Activated naive CD4-positive, alpha-beta T cell treated with anti-CD3 and anti-CD28 coated beads, Interleukin-2, amount 10 ng/mL, durations not matched to agents 7 days and 5 days (primary cell): ENCODE results near the gene TSKU.

ENCODE experiments used
- CTCF ChIA-PET: fragments of 350-600 bp; sonication (Branson Sonifier 250); formaldehyde crosslinking; loops from one replicate; lab custom pipeline; 2021; ENCODE audit warnings: antibody characterized with exemption; lab: Charles Lee
- DNase-seq: peaks from one replicate; pipeline ENCODE4 v3.0.0-alpha.2; 2020
- H3K27ac Mint-ChIP-seq: one replicate; pipeline ENCODE4 v1.8.0; 2021; ENCODE audit warnings: mild to moderate bottlenecking, moderate library complexity, mixed read lengths
- H3K27me3 Mint-ChIP-seq: one replicate; pipeline ENCODE4 v1.8.0; 2021; ENCODE audit warnings: mild to moderate bottlenecking, mixed read lengths
- H3K36me3 Mint-ChIP-seq: one replicate; pipeline ENCODE4 v1.8.0; 2021; ENCODE audit warnings: mixed read lengths
- H3K4me1 Mint-ChIP-seq: one replicate; pipeline ENCODE4 v1.8.0; 2021; ENCODE audit warnings: mixed read lengths
- H3K4me3 Mint-ChIP-seq: one replicate; pipeline ENCODE4 v1.8.0; 2021; ENCODE audit warnings: mild to moderate bottlenecking, moderate library complexity, mixed read lengths
- H3K9me3 Mint-ChIP-seq: one replicate; pipeline ENCODE4 v1.8.0; 2021; ENCODE audit warnings: mixed read lengths

TSKU gene

DNA sequence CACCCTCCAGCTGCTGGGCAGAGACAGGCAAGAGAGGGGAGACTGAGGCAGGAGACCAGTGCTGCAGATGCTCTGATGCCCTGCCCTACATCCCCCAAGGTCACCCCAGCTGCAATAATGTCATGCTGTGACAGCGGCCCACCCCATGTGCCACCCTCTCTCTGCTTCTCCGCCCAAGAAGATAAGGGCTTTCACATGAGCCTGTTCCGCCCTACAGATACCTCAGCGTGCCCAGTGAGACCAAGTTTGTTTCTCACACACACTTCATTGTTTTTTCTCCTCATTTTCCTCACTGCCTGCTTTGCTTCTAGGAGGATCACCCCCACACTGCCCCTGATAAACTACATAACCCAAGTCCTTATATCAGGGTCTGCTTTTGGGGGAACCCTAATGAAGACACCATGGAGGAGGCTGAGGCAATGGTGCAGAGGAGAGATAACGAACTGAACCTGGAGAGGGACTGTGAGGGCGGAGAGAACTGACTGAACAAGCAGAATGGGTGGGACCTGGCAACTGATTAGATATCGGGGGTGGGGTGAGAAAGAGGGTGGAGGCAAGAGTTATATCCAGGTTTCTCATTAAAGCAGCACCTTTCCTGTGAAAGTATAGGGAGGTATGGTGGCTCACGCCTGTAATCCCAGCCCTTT is 37.5 kb upstream of the TSKU start:
- Mint-ChIP-seq H3K4me1 (peaks cover 2% of the 10 kb centered on the region), H3K27me3 (peaks cover 31% of the 10 kb centered on the region), H3K36me3 (no peaks in the 10 kb centered on the region), H3K27ac (no peak overlapping the region), H3K4me3 (no peak overlapping the region), H3K9me3 (no peaks in the 10 kb centered on the region)
- CTCF ChIA-PET: interaction anchor here (0.6 to 1.8 kb wide), 2 partner anchors 54 to 174 kb away, joined by 3 to 7 read pairs; no protein-coding TSS in a partner anchor
- no peak for DNase-seq

DNA sequence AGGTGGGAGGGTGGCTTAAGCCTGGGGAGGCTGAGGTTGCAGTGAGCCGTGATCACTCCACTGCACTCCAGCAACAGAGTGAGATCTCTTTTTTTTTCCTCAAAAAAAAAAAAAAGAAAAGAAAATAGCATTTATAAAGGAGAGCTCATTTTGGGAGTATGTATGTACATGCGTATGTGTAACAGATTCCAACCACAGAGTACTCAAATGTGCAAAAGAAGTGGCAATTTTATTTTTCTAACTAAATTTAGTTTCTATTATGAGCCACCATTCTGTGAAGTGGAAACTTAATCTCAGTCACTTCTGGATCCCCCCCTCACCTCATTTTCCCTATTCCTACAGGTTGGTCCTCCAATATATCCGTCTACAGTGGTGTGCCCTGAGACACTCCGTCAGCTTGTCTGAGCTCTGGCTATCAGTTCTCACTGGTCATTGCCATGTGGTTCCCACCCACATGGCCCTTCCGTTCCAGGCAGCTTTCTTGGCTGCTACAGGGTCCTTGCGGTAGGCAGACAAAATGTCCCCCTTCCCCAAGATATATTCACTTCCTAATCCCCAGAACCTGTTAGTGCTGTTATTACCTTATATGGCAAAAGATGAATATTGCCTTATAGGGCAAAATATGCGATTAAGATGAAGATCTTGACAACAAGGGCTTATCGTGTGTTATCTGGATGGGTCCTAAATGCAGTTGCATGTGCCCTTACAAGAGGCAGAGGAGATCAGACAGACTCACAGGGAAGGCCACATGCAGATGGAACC is 35.8 kb upstream of the TSKU start:
- Mint-ChIP-seq H3K36me3 (no peaks in the 10 kb centered on the region), H3K9me3 (no peaks in the 10 kb centered on the region), H3K27me3 (peaks cover 42% of the 10 kb centered on the region), H3K4me3 (no peak overlapping the region), H3K4me1 (no peaks in the 10 kb centered on the region), H3K27ac (no peak overlapping the region)
- CTCF ChIA-PET: interaction anchor here (1.8 kb wide), 1 partner anchor 52 kb away, joined by 7 read pairs; no protein-coding TSS in a partner anchor
- DNase-seq: no peak

DNA sequence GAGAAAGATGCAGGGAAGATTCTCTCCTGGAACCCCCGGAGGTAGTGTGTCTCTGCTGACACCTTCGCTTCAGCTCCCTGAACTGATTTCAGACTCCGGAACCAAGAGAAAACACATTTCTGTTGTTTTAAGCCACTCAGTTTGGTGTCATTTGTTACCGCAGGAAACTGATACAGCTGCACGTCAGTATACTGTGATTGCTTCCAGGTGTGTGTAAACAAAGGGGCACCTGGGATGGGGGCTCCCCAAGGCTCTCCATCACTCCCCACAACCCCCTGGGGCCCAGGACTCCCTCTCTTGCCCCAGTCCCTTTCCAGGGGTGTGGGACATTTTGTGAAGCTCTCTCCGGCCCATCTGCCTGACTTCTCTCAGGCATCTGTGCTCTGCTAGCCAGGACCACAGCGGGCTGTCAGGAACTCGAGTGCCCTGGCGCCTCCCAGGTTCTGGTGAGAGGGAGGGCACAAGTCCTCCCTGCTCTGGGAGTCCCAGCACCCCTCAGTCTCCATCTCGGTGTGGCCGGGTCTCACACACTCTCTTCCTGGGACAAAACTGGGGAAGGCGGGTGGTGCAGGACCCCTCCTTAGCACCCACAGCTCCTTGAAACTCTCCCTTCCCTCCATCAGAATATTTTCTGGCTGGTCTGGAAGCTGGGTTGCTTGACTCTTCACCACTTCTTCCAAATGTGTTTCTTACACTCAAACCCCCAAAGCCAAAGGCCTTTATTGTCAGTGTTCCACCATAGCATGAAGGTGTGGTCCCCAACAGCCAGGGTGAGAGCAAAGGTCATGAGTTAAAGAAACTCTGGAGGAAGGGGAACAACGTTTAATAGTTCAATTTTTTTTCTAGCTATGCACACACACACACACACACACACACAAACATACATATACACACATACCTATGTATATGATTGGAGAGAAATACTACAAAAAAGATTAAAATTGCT is 35.0 kb upstream of the TSKU start:
- Mint-ChIP-seq H3K9me3 (no peaks in the 10 kb centered on the region), H3K4me3 (no peak overlapping the region), H3K27me3 (peaks cover 51% of the 10 kb centered on the region), H3K27ac (no peak overlapping the region), H3K36me3 (no peaks in the 10 kb centered on the region), H3K4me1 (no peaks in the 10 kb centered on the region)
- no peak for DNase-seq
- CTCF ChIA-PET: interaction anchor here (0.8 to 1.4 kb wide), 2 partner anchors 26 to 50 kb away, joined by 3 to 6 read pairs; no protein-coding TSS in a partner anchor

DNA sequence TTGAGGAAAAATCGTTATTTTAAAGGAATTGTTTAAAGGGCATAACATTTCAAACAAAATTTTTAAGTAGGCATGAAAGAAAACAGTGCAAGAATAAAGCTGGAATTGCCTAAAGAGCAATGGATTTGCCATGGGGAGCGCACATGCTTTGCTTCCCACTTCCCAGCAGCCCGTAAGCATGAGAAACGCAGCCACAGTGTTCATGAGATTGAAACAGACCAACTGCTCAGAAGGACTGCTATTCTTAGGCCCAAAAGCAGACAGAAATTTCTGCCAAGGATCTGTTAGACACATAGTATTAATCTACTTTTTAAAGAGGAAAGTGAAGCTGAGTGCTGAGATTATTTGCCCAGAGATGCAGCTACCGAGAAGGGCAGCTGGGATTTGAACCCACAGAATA is 34.2 kb upstream of the TSKU start:
- CTCF ChIA-PET: interaction anchor here (0.8 to 1.4 kb wide), 2 partner anchors 27 to 50 kb away, joined by 3 to 6 read pairs; no protein-coding TSS in a partner anchor
- H3K4me1 Mint-ChIP-seq: no peaks in the 10 kb centered on the region

DNA sequence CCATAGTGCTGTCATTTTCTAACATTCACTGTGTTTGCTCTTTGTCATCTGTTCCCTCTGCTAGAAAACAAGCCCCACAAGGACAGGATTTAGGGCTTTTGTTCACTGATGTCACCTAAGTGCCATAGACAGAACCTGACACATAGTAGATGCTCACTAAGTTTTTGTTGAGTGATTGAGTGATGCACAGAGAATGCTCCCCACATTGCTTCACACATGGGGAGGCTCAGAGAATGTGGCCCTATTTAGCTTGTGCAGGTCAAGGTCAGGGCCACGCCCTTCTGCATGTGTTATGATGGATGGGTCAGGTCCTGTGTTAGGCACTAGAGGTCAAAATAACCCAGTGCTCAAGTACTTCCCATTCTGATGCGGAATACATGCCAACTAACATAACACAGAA is 33.1 kb upstream of the TSKU start:
- H3K4me1 Mint-ChIP-seq: no peaks in the 10 kb centered on the region
- no peaks in the 10 kb centered on the region for H3K9me3 Mint-ChIP-seq
- no peak for DNase-seq
- H3K27ac Mint-ChIP-seq: no peak overlapping the region
- CTCF ChIA-PET: no interaction called here
- H3K36me3 Mint-ChIP-seq: no peaks in the 10 kb centered on the region
- no peak overlapping the region for H3K4me3 Mint-ChIP-seq
- peaks cover 47% of the 10 kb centered on the region for H3K27me3 Mint-ChIP-seq

More for the DNA sequence above, 34.2 kb upstream of the TSKU start:
- Mint-ChIP-seq H3K9me3 (no peaks in the 10 kb centered on the region), H3K36me3 (no peaks in the 10 kb centered on the region), H3K4me3 (no peak overlapping the region), H3K27ac (no peak overlapping the region), H3K27me3 (peaks cover 52% of the 10 kb centered on the region)
- DNase-seq: no peak

DNA sequence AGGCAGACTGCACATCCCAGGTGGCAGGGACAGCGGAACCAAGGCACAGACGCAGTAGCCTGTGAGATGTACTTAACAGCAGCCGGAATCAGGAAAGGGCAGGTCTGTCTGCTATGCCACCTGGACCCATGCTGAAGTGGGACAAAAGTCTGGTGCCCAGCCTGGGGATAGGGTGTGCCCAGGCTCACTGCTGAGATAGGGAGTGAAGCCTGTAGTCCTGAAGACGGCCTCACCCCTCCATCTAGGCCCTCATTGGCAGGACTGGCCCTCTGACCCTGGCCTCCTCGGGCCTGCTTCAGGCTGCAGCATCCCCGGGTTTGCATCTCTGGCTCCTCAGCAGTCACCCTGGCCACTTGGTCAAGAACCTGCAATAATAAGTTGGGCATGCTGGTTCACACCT is 32.4 kb upstream of the TSKU start:
- H3K4me3 Mint-ChIP-seq: no peak overlapping the region
- no peak for DNase-seq
- no peaks in the 10 kb centered on the region for H3K4me1 Mint-ChIP-seq
- H3K36me3 Mint-ChIP-seq: no peaks in the 10 kb centered on the region
- H3K27me3 Mint-ChIP-seq: peaks cover 42% of the 10 kb centered on the region
- H3K27ac Mint-ChIP-seq: no peak overlapping the region
- CTCF ChIA-PET: no interaction called here
- H3K9me3 Mint-ChIP-seq: no peaks in the 10 kb centered on the region

DNA sequence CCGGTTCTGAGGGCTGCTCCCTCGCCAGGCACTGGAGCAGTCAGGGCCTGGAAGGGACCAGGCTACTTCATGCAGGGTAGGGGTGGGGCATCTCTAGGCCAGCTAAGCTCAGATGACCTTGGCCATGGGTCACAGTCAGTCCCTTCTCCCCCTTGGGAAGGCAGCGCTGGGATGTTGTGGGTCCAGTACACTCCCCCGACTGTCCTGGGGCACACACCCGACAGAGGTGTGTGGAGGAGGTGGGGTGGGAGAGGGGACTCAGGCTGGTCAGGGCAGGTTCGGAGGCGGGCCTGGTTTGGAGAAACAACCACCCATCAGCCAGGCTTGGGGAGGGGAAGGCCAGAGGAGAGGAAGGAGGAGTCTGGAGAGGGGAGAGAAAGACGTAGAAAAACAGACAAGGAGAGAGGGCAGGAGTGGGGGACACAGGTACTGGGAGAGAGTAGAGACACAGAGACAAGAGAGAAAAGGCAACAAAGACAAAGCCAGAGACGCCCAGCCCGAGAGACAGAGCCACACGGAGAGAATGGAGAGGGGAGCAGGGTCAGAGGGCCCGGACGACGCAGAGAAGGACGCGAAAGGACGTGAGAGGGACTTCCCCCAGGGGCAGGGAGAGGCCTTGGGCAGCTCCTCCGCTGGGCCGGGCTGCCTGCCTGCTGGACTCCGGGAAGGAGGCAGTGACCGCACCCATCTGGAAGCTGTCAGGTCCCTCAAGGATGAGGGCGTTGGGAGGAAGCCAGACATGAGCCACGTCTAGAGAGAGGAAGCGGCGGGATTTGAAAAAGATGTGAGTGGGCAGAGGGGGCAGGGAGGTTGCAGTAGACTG is 30.6 kb upstream of the TSKU start:
- H3K27ac Mint-ChIP-seq: no peak overlapping the region
- H3K9me3 Mint-ChIP-seq: no peaks in the 10 kb centered on the region
- H3K36me3 Mint-ChIP-seq: no peaks in the 10 kb centered on the region
- no peak for DNase-seq
- peaks cover 45% of the 10 kb centered on the region for H3K27me3 Mint-ChIP-seq
- H3K4me3 Mint-ChIP-seq: no peak overlapping the region
- H3K4me1 Mint-ChIP-seq: no peaks in the 10 kb centered on the region
- CTCF ChIA-PET: no interaction called here

DNA sequence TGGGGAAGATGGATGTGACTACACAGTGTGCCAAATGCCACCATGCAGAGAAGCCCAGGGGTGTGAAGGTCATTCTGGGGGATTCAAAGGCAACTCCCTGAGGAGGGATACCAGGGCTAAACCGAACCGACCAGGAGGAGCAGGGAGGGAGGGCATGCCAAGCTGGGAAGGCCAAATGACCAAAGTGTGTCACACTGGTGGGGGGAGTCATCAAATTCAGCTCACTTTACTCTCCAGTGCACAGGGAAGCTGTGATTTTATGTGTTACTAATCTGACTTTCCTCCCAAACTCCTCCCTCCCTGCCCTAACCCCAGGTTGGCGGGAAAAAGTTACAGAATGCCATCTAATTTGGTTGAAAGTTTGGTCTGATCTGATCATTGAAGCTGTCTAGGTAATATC is 29.7 kb upstream of the TSKU start:
- no peaks in the 10 kb centered on the region for H3K4me1 Mint-ChIP-seq
- peaks cover 44% of the 10 kb centered on the region for H3K27me3 Mint-ChIP-seq
- H3K4me3 Mint-ChIP-seq: no peak overlapping the region
- CTCF ChIA-PET: interaction anchor here (0.7 kb wide), 1 partner anchor 56 kb away, joined by 3 read pairs; no protein-coding TSS in a partner anchor
- no peak overlapping the region for H3K27ac Mint-ChIP-seq
- H3K9me3 Mint-ChIP-seq: no peaks in the 10 kb centered on the region
- DNase-seq: no peak
- no peaks in the 10 kb centered on the region for H3K36me3 Mint-ChIP-seq

DNA sequence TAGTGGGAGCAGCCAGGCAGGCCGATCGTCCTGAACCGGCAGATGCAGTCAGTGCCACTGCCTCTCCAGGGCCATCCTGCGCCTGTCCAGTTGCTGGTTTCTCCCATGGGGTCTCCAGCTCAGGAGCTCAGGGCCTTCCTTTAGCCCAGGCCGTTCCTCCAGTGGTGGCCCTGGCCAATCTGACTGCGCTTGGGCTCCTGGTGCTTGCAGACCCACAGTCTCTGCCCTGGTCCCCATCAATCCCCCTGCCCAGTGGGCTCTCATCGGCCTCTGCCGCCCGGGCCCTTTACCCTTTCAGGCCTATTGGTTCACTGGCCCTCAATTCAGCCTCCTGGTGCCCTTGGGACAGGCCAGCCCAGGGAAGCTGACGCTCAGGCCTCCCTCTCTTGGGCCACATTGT is 29.2 kb upstream of the TSKU start:
- Mint-ChIP-seq H3K36me3 (no peaks in the 10 kb centered on the region), H3K4me3 (no peak overlapping the region), H3K9me3 (no peaks in the 10 kb centered on the region), H3K27me3 (peaks cover 48% of the 10 kb centered on the region), H3K27ac (no peak overlapping the region), H3K4me1 (no peaks in the 10 kb centered on the region)
- CTCF ChIA-PET: no interaction called here
- DNase-seq: no peak

DNA sequence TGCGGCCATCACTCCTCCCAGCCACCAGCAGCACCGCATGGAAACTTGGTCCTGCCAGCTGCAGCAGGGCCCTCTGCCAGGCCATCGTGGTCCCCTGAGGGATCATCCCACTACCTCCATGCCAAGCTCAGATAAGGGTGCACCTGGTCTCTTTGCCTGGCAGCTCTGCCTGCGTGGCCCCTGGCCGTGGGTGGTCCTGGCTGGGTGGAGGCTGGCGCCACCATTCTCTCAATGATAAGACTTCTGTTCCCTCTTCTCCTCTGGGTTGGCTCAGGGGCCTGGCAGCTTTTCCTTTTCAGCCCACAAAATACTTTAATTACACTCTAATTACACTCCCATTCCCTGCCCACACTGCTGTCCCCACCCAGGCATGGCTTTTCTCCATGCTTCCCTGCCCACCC is 26.8 kb upstream of the TSKU start:
- no peak overlapping the region for H3K4me3 Mint-ChIP-seq
- H3K36me3 Mint-ChIP-seq: no peaks in the 10 kb centered on the region
- peaks cover 58% of the 10 kb centered on the region for H3K27me3 Mint-ChIP-seq
- H3K4me1 Mint-ChIP-seq: no peaks in the 10 kb centered on the region
- H3K9me3 Mint-ChIP-seq: no peaks in the 10 kb centered on the region
- no peak for DNase-seq
- H3K27ac Mint-ChIP-seq: no peak overlapping the region
- CTCF ChIA-PET: no interaction called here

DNA sequence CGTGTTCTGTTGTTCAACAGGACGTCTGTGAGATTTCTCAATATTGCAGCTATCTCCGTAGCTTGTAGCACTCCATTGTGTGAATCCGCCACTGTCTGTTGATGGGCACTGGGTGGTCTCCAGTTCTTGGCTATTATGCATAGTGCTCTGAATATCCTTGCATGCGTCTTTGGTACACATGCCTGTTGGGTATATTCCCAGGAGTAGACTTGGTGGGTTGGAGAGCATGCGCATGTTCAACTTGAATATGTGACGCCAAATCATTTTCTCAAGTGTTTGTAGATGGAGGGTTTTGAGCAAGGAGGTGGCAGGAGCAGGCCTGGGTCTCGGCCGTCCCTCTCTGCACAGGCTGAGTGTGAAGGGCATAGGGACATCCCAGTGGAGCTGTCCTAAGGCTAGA is 24.8 kb upstream of the TSKU start:
- CTCF ChIA-PET: no interaction called here
- H3K9me3 Mint-ChIP-seq: no peaks in the 10 kb centered on the region
- no peaks in the 10 kb centered on the region for H3K36me3 Mint-ChIP-seq
- no peak overlapping the region for H3K4me3 Mint-ChIP-seq
- no peak for DNase-seq
- H3K4me1 Mint-ChIP-seq: no peaks in the 10 kb centered on the region
- peaks cover 57% of the 10 kb centered on the region for H3K27me3 Mint-ChIP-seq
- no peak overlapping the region for H3K27ac Mint-ChIP-seq

DNA sequence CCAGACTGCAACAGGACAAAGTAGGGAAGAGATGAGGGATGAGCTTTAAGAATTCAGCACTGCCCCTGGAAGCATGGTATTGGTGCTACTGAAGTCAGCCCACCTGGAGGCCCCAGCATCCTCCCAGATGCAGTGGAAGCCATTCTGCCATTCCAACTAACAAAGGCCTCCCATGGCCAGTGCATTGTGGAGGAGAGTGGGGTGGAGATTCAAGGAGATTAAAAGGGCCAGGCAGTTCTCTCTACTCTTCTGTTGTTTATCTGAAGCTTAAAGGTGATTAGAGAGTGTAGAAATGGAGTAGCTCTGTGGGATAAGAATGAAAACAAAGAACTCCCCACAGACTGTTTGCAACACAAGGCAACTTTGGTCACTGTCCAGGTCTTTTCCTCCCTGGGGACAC is 24.1 kb upstream of the TSKU start:
- no peak overlapping the region for H3K4me3 Mint-ChIP-seq
- peaks cover 54% of the 10 kb centered on the region for H3K27me3 Mint-ChIP-seq
- H3K9me3 Mint-ChIP-seq: no peaks in the 10 kb centered on the region
- no peak overlapping the region for H3K27ac Mint-ChIP-seq
- no peaks in the 10 kb centered on the region for H3K36me3 Mint-ChIP-seq
- no peaks in the 10 kb centered on the region for H3K4me1 Mint-ChIP-seq
- no peak for DNase-seq
- CTCF ChIA-PET: interaction anchor here (0.8 kb wide), 1 partner anchor 25 kb away, joined by 3 read pairs; no protein-coding TSS in a partner anchor

DNA sequence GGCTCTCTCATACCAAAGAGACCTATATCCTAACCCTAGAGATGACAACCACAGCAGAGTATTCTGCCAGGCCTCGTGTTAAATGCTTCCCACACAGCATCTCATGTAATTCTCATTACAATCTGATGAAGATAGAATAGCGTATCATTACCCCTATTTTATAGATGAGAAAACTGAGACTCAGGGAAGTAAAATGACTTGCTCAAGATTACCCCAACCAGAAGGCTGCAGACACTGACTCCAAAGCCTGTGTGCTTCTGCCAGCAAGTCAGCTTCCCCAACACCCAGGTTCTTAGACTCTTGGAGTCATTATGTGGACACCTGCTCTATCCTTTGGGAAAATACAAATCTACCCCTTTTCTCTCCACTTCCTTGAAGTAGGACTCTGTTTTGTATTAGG is 23.6 kb upstream of the TSKU start:
- DNase-seq: no peak
- no peaks in the 10 kb centered on the region for H3K36me3 Mint-ChIP-seq
- H3K27ac Mint-ChIP-seq: no peak overlapping the region
- H3K4me3 Mint-ChIP-seq: no peak overlapping the region
- CTCF ChIA-PET: interaction anchor here (0.8 kb wide), 1 partner anchor 25 kb away, joined by 3 read pairs; no protein-coding TSS in a partner anchor
- no peaks in the 10 kb centered on the region for H3K4me1 Mint-ChIP-seq
- no peaks in the 10 kb centered on the region for H3K9me3 Mint-ChIP-seq
- peaks cover 56% of the 10 kb centered on the region for H3K27me3 Mint-ChIP-seq
